ENCODE measurements around the gene ALDH3A1.
"Not testable (repeated sequence)": the region's sequence is repeated elsewhere in the genome, so short reads cannot be mapped to it uniquely, and the experiment has no call there.

ALDH3A1 gene

GRCh38 chr17:19770985-19771735, 23.1 kb upstream of the ALDH3A1 start:
- Histone ChIP-seq H3K36me3 (ENCODE audit: control insufficient read depth, insufficient read depth, low read length) (peaks cover 10% of the 10 kb centered on the region), H3K4me3 (ENCODE audit: extremely low read depth, insufficient read depth, low read length, poor library complexity, severe bottlenecking) (no peak overlapping the region), H3K9me3 (ENCODE audit: control insufficient read depth, low read length) (no peaks in the 10 kb centered on the region), H3K4me1 (ENCODE audit: control insufficient read depth, insufficient read depth, low read length, poor library complexity, severe bottlenecking) (no peaks in the 10 kb centered on the region), H3K27ac (ENCODE audit: low read depth, low read length, severe bottlenecking) (no peak overlapping the region)
- whole genome bisulfite sequencing, 2 experiments (ENCODE audit: insufficient coverage in 2 of 2), result 90 to 94% methylated on average over 5 of the region's 6 CpGs

DNA sequence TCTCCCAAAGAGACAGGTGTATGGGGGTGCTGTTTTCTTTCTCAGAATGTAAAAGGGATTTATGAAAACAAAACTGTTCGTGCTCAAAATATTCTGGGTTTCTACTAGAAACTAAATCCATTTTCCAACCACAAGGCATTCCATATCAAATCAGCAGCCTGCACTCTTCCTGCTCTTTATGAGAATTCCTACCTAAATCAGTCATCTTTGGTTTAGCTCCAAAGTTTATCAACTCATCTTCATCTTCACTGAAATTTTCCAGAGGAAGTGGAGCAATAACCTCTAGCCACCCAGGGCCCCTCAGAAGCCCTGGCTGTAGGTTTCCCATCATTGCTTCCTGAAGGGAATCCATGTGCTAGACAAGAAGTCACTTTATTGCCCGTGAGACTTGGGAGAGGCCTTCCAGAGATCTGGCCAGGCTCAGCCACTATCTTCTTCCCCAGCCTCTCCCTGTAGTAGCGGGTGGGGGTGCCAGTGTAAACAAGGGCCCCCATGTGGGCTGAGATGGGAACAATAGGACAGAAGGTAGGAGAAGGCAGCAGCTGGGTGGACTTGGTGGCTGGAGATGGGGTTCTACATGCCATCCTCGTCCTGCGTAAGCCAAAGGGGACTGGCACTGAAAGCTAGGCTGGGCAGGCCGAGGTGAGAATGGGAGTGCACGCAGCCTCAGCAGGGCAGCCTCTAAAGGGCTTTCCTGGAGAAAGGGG, 22.0 kb upstream of the ALDH3A1 start:
- no peak overlapping the region for H3K27ac ChIP-seq (ENCODE audit: low read depth, low read length, severe bottlenecking)
- no peaks in the 10 kb centered on the region for H3K9me3 ChIP-seq (ENCODE audit: control insufficient read depth, low read length)
- WGBS, 2 experiments (ENCODE audit: insufficient coverage in 2 of 2), result 96 to 98% methylated on average over 5 to 7 of the region's 7 CpGs
- H3K36me3 ChIP-seq (ENCODE audit: control insufficient read depth, insufficient read depth, low read length), result peaks cover 5% of the 10 kb centered on the region
- H3K4me1 ChIP-seq (ENCODE audit: control insufficient read depth, insufficient read depth, low read length, poor library complexity, severe bottlenecking), result no peaks in the 10 kb centered on the region
- H3K4me3 ChIP-seq (ENCODE audit: extremely low read depth, insufficient read depth, low read length, poor library complexity, severe bottlenecking), result no peak overlapping the region

DNA sequence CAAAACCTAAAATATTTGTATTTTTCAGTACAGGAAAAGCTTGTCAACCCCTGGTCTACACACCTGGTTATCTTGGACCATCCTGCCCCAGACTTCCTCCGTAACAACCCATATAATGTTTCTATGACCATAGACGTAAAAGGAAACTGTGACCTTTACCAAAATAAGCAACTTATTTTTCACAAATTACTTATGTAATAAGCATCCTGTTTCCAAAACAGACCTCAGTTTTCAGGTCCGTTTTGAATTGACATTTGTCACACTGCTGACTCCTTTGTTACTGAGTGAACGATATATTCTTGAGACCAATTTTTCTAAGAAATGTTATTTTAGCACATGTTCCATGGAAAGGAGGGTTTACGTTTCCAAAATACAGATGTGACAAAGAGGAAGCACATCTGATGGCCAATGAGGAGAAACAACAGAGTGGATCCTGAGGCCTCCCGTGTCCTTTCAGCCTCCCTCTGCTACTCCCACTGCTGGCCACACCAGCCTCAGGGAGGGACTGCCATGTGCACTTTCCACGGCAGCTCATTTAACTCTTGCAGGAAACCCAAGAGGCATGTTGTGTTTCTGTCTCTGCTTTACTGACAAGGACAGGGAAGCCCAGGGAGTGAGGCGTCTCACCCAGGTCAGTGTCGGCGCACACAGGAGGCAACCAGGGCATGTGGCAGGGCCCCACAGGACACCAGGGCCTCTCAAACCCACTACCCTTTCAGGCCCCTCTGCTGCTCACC, 20.1 kb upstream of the ALDH3A1 start:
- H3K4me3 ChIP-seq (ENCODE audit: extremely low read depth, insufficient read depth, low read length, poor library complexity, severe bottlenecking), result no peak overlapping the region
- H3K27ac ChIP-seq (ENCODE audit: low read depth, low read length, severe bottlenecking), result no peak overlapping the region
- H3K9me3 ChIP-seq (ENCODE audit: control insufficient read depth, low read length), result no peaks in the 10 kb centered on the region
- no peaks in the 10 kb centered on the region for H3K36me3 ChIP-seq (ENCODE audit: control insufficient read depth, insufficient read depth, low read length)
- H3K4me1 ChIP-seq (ENCODE audit: control insufficient read depth, insufficient read depth, low read length, poor library complexity, severe bottlenecking), result no peaks in the 10 kb centered on the region
- 73 to 74% methylated on average over 5 to 6 of the region's 10 CpGs for WGBS, 2 experiments (ENCODE audit: insufficient coverage in 2 of 2)

GRCh38 chr17:19766421-19767270, 18.5 kb upstream of the ALDH3A1 start:
- Histone ChIP-seq H3K27ac (ENCODE audit: low read depth, low read length, severe bottlenecking) (no peak overlapping the region), H3K36me3 (ENCODE audit: control insufficient read depth, insufficient read depth, low read length) (no peaks in the 10 kb centered on the region), H3K4me1 (ENCODE audit: control insufficient read depth, insufficient read depth, low read length, poor library complexity, severe bottlenecking) (no peaks in the 10 kb centered on the region), H3K9me3 (ENCODE audit: control insufficient read depth, low read length) (no peaks in the 10 kb centered on the region), H3K4me3 (ENCODE audit: extremely low read depth, insufficient read depth, low read length, poor library complexity, severe bottlenecking) (no peak overlapping the region)
- WGBS, 2 experiments (ENCODE audit: insufficient coverage in 2 of 2), result 20 to 40% methylated on average over 7 to 12 of the region's 12 CpGs

- H3K4me3 ChIP-seq (ENCODE audit: extremely low read depth, insufficient read depth, low read length, poor library complexity, severe bottlenecking), result no peak overlapping the region
- 82 to 92% methylated on average over 4 to 6 of the region's 7 CpGs for WGBS, 2 experiments (ENCODE audit: insufficient coverage in 2 of 2)
These were observed 17.9 kb upstream of the ALDH3A1 start for GRCh38 chr17:19766016-19766415.

GRCh38 chr17:19763991-19764390, 15.9 kb upstream of the ALDH3A1 start:
- 94% methylated on average over 2 of the region's 6 CpGs; no CpG with 5 or more reads in 1 of the 2 experiments for WGBS, 2 experiments (ENCODE audit: insufficient coverage in 2 of 2)
- H3K4me3 ChIP-seq (ENCODE audit: extremely low read depth, insufficient read depth, low read length, poor library complexity, severe bottlenecking); H3K27ac ChIP-seq (ENCODE audit: low read depth, low read length, severe bottlenecking); H3K9me3 ChIP-seq (ENCODE audit: control insufficient read depth, low read length); H3K4me1 ChIP-seq (ENCODE audit: control insufficient read depth, insufficient read depth, low read length, poor library complexity, severe bottlenecking); H3K36me3 ChIP-seq (ENCODE audit: control insufficient read depth, insufficient read depth, low read length): not testable (repeated sequence)

More at GRCh38 chr17:19766016-19766415, 17.9 kb upstream of the ALDH3A1 start:
- H3K4me1 ChIP-seq (ENCODE audit: control insufficient read depth, insufficient read depth, low read length, poor library complexity, severe bottlenecking), result no peaks in the 10 kb centered on the region
- H3K9me3 ChIP-seq (ENCODE audit: control insufficient read depth, low read length), result no peaks in the 10 kb centered on the region
- H3K36me3 ChIP-seq (ENCODE audit: control insufficient read depth, insufficient read depth, low read length), result no peaks in the 10 kb centered on the region
- H3K27ac ChIP-seq (ENCODE audit: low read depth, low read length, severe bottlenecking), result no peak overlapping the region

DNA sequence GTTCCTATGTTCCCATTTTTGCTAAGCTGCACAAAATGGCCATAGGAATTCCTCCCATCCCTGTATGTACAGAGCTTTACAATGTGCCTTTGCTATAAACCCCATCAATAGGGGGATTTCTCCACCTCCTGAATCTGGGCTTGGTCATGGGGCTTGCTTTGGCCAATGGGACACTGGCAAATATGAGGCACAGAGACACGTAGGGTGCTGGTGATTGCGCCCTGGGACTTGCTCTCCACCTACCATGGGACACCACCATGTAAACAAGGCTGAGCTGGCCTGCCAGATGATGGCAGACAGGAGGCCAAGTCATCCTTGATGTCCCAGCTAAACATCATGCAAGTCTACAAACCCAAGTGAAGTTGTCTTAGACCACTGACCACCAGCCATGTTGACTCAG, 15.3 kb upstream of the ALDH3A1 start:
- Histone ChIP-seq H3K4me3 (ENCODE audit: extremely low read depth, insufficient read depth, low read length, poor library complexity, severe bottlenecking) (no peak overlapping the region), H3K36me3 (ENCODE audit: control insufficient read depth, insufficient read depth, low read length) (no peaks in the 10 kb centered on the region), H3K9me3 (ENCODE audit: control insufficient read depth, low read length) (no peaks in the 10 kb centered on the region), H3K27ac (ENCODE audit: low read depth, low read length, severe bottlenecking) (no peak overlapping the region), H3K4me1 (ENCODE audit: control insufficient read depth, insufficient read depth, low read length, poor library complexity, severe bottlenecking) (no peaks in the 10 kb centered on the region)
- 89 to 100% methylated on average over 2 of the region's 2 CpGs for WGBS, 2 experiments (ENCODE audit: insufficient coverage in 2 of 2)

DNA sequence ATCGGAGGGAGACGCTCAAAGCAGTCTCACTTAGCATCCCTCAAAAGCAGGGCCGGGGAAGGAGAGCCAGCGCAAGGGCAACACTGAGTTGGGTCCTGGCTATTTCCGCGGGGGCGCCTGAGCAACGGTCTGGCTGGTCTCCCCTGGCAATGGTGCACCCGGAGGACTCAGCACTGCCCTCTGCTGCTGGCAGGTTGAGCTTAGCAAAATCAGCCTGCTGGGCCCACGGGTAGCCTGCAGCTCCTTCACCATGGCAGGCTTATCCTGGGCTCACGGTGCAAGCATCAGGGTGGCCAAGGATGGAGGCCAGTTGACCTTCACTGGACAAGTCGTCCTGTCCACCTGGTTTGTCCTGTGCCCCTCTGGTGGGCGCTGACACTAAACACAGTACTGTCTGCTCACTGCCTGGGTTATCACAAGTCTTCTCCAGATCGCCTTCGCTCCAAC, 14.4 kb upstream of the ALDH3A1 start:
- H3K36me3 ChIP-seq (ENCODE audit: control insufficient read depth, insufficient read depth, low read length), result no peaks in the 10 kb centered on the region
- 25 to 26% methylated on average over 15 of the region's 15 CpGs for WGBS, 2 experiments (ENCODE audit: insufficient coverage in 2 of 2)
- no peaks in the 10 kb centered on the region for H3K4me1 ChIP-seq (ENCODE audit: control insufficient read depth, insufficient read depth, low read length, poor library complexity, severe bottlenecking)
- no peaks in the 10 kb centered on the region for H3K9me3 ChIP-seq (ENCODE audit: control insufficient read depth, low read length)
- H3K4me3 ChIP-seq (ENCODE audit: extremely low read depth, insufficient read depth, low read length, poor library complexity, severe bottlenecking), result no peak overlapping the region
- no peak overlapping the region for H3K27ac ChIP-seq (ENCODE audit: low read depth, low read length, severe bottlenecking)

- 88 to 91% methylated on average over 8 to 9 of the region's 9 CpGs for WGBS, 2 experiments (ENCODE audit: insufficient coverage in 2 of 2)
These were observed 12.6 kb upstream of the ALDH3A1 start for GRCh38 chr17:19760746-19761145.

More at GRCh38 chr17:19760746-19761145, 12.6 kb upstream of the ALDH3A1 start:
- Histone ChIP-seq H3K4me3 (ENCODE audit: extremely low read depth, insufficient read depth, low read length, poor library complexity, severe bottlenecking) (no peak overlapping the region), H3K36me3 (ENCODE audit: control insufficient read depth, insufficient read depth, low read length) (no peaks in the 10 kb centered on the region), H3K4me1 (ENCODE audit: control insufficient read depth, insufficient read depth, low read length, poor library complexity, severe bottlenecking) (no peaks in the 10 kb centered on the region), H3K27ac (ENCODE audit: low read depth, low read length, severe bottlenecking) (no peak overlapping the region), H3K9me3 (ENCODE audit: control insufficient read depth, low read length) (no peaks in the 10 kb centered on the region)
